HEK293 (cell line): Measurements from ENCODE around the gene TRAF5.

Experiments used
- CTCF ChIA-PET: fragments of 350-600 bp; formaldehyde crosslinking; extraction: SDS; loops from one replicate; lab custom pipeline; 2021; ENCODE audit warnings: antibody characterized with exemption; lab: Yijun Ruan, JAX
- POLR2A ChIA-PET: fragments of 300-600 bp; formaldehyde crosslinking; extraction: SDS; loops from one replicate; lab custom pipeline; 2020; ENCODE audit warnings: antibody characterized with exemption, inconsistent platforms; lab: Yijun Ruan, JAX
- H3K27ac ChIP-seq: fragments of 200-500 bp; sonication (Bioruptor generic); 2 replicates; pipeline ENCODE4 v1.5.1; 2014; ENCODE audit warnings: low read depth, low read length, control low read depth, inconsistent platforms; ENCODE audit errors: extremely low read depth
- H3K36me3 ChIP-seq, 2 experiments: fragments of 200-500 bp in 1 of 2; sonication (Bioruptor generic) in 1 of 2; 1 replicate in 1 of 2; 2 replicates in 1 of 2; pipeline ENCODE4 v1.5.1; 2014 to 2017; ENCODE audit warnings: inconsistent platforms in 2 of 2, low read length in 2 of 2; ENCODE audit not compliant: control insufficient read depth in 2 of 2, insufficient read depth in 1 of 2
- H3K4me1 ChIP-seq: fragments of 200-500 bp; sonication (Bioruptor generic); 2 replicates; pipeline ENCODE4 v1.5.1; 2014; ENCODE audit warnings: mild to moderate bottlenecking, low read length, inconsistent platforms; ENCODE audit not compliant: control insufficient read depth, insufficient read depth
- H3K4me3 ChIP-seq: 2 replicates; pipeline ENCODE4 v1.5.1; 2011; ENCODE audit warnings: low read depth, mild to moderate bottlenecking, control low read depth, low read length, moderate library complexity
- H3K9me3 ChIP-seq: fragments of 200-500 bp; sonication (Bioruptor generic); 2 replicates; pipeline ENCODE4 v1.5.1; 2014; ENCODE audit warnings: low read depth, low read length, inconsistent platforms; ENCODE audit not compliant: control insufficient read depth, insufficient read depth
- BCL11A ChIP-seq: fragments of 450-650 bp; formaldehyde crosslinking; IDR thresholded peaks from 2 replicates; pipeline ENCODE4 v1.5.1; 2016; ENCODE audit warnings: low read depth, missing biosample characterization, missing genetic modification characterization
- FEZF1 ChIP-seq: fragments of 450-650 bp; formaldehyde crosslinking; IDR thresholded peaks from 2 replicates; pipeline ENCODE4 v1.5.1; 2016; ENCODE audit warnings: missing biosample characterization, missing genetic modification characterization
- OSR2 ChIP-seq: fragments of 450-650 bp; formaldehyde crosslinking; IDR thresholded peaks from 2 replicates; pipeline ENCODE4 v1.5.1; 2016; ENCODE audit warnings: missing biosample characterization, missing genetic modification characterization
- TRIM28 ChIP-seq: IDR thresholded peaks from 2 replicates; pipeline ENCODE4 v1.6.1; 2011; ENCODE audit warnings: low read length, control low read depth, borderline replicate concordance
- ZBTB17 ChIP-seq: fragments of 450-650 bp; formaldehyde crosslinking; IDR thresholded peaks from 2 replicates; pipeline ENCODE4 v1.5.1; 2016; ENCODE audit warnings: missing biosample characterization, missing genetic modification characterization
- ZBTB20 ChIP-seq: fragments of 450-650 bp; formaldehyde crosslinking; IDR thresholded peaks from 2 replicates; pipeline ENCODE4 v1.5.1; 2016; ENCODE audit warnings: missing biosample characterization, missing genetic modification characterization
- ZBTB7A ChIP-seq: fragments of 450-650 bp; formaldehyde crosslinking; IDR thresholded peaks from 2 replicates; pipeline ENCODE4 v1.5.1; 2016; ENCODE audit warnings: low read depth, missing biosample characterization, missing genetic modification characterization
- ZFP3 ChIP-seq: fragments of 450-650 bp; formaldehyde crosslinking; IDR thresholded peaks from 2 replicates; pipeline ENCODE4 v1.5.1; 2016; ENCODE audit warnings: low read depth, missing biosample characterization, missing genetic modification characterization
- ZFP37 ChIP-seq: fragments of 450-650 bp; formaldehyde crosslinking; IDR thresholded peaks from 2 replicates; pipeline ENCODE4 v1.5.1; 2016; ENCODE audit warnings: missing biosample characterization, missing genetic modification characterization
- ZNF10 ChIP-seq: fragments of 450-650 bp; formaldehyde crosslinking; IDR thresholded peaks from 2 replicates; pipeline ENCODE4 v1.5.1; 2017; ENCODE audit warnings: missing biosample characterization, missing genetic modification characterization
- ZNF112 ChIP-seq: fragments of 450-650 bp; formaldehyde crosslinking; IDR thresholded peaks from 2 replicates; pipeline ENCODE4 v1.5.0; 2017; ENCODE audit warnings: missing biosample characterization, missing genetic modification characterization
- ZNF157 ChIP-seq: fragments of 450-650 bp; formaldehyde crosslinking; IDR thresholded peaks from 2 replicates; pipeline ENCODE4 v1.5.1; 2016; ENCODE audit warnings: missing biosample characterization, missing genetic modification characterization
- ZNF202 ChIP-seq: fragments of 450-650 bp; formaldehyde crosslinking; IDR thresholded peaks from 2 replicates; pipeline ENCODE4 v1.5.1; 2016; ENCODE audit warnings: missing biosample characterization, missing genetic modification characterization, borderline replicate concordance
- ZNF366 ChIP-seq: fragments of 450-650 bp; formaldehyde crosslinking; conservative IDR thresholded peaks from 2 replicates; pipeline ENCODE4 v1.5.1; 2016; ENCODE audit warnings: missing biosample characterization, missing genetic modification characterization
- ZNF416 ChIP-seq: fragments of 450-650 bp; formaldehyde crosslinking; IDR thresholded peaks from 2 replicates; pipeline ENCODE4 v1.5.1; 2016; ENCODE audit warnings: missing biosample characterization, missing genetic modification characterization
- ZNF473 ChIP-seq: fragments of 450-650 bp; formaldehyde crosslinking; IDR thresholded peaks from 2 replicates; pipeline ENCODE4 v1.5.1; 2017; ENCODE audit warnings: missing biosample characterization, missing genetic modification characterization
- ZNF510 ChIP-seq: fragments of 450-650 bp; formaldehyde crosslinking; IDR thresholded peaks from 2 replicates; pipeline ENCODE4 v1.5.1; 2018; ENCODE audit warnings: mild to moderate bottlenecking, missing genetic modification characterization, missing biosample characterization; ENCODE audit not compliant: insufficient replicate concordance
- ZNF530 ChIP-seq: fragments of 450-650 bp; formaldehyde crosslinking; IDR thresholded peaks from 2 replicates; pipeline ENCODE4 v1.5.1; 2016; ENCODE audit warnings: low read depth, missing biosample characterization, missing genetic modification characterization
- ZNF548 ChIP-seq: fragments of 450-650 bp; formaldehyde crosslinking; IDR thresholded peaks from 2 replicates; pipeline ENCODE4 v1.5.1; 2016; ENCODE audit warnings: missing biosample characterization, missing genetic modification characterization
- ZNF670 ChIP-seq: fragments of 450-650 bp; formaldehyde crosslinking; IDR thresholded peaks from 2 replicates; pipeline ENCODE4 v1.5.1; 2016; ENCODE audit warnings: missing biosample characterization, missing genetic modification characterization, low read depth
- TF ChIP-seq, protein P1 (sequence below): fragments of 450-650 bp; formaldehyde crosslinking; IDR thresholded peaks from 2 replicates; pipeline ENCODE4 v1.5.1; 2016; ENCODE audit warnings: missing biosample characterization, missing genetic modification characterization
- TF ChIP-seq, protein P2 (sequence below): fragments of 450-650 bp; IDR thresholded peaks from 2 replicates; pipeline ENCODE4 v1.5.1; 2018; ENCODE audit warnings: missing biosample characterization, mild to moderate bottlenecking, missing genetic modification characterization
- TF ChIP-seq, protein P3 (sequence below): fragments of 450-650 bp; formaldehyde crosslinking; IDR thresholded peaks from 2 replicates; pipeline ENCODE4 v1.5.1; 2016; ENCODE audit warnings: missing biosample characterization, missing genetic modification characterization
- TF ChIP-seq, protein P4 (sequence below): fragments of 450-650 bp; formaldehyde crosslinking; IDR thresholded peaks from 2 replicates; pipeline ENCODE4 v1.5.1; 2016; ENCODE audit warnings: missing biosample characterization, missing genetic modification characterization
- TF ChIP-seq, protein P5 (sequence below): fragments of 450-650 bp; formaldehyde crosslinking; IDR thresholded peaks from 2 replicates; pipeline ENCODE4 v1.5.1; 2016; ENCODE audit warnings: missing biosample characterization, missing genetic modification characterization

Gene TRAF5

DNA sequence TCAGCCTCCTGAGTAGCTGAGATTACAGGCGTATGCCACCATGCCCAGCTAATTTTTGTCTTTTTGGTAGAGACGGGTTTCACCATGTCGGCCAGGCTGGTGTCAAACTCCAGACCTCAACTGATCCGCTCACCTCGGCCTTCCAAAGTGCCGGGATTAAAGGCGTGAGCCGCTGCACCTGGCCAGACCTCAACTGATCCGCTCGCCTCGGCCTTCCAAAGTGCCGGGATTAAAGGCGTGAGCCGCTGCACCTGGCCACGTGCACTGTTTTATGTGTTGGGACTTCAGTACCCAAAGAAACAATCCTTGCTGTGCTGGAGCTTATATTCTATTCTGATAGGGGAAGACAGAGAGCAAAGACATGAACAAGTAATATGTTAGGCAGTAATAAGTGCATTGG is 10.1 kb downstream of the TRAF5 start:
- Histone ChIP-seq H3K4me1 (peaks cover 6% of the 10 kb centered on the region), H3K4me3 (no peak overlapping the region), H3K9me3 (no peaks in the 10 kb centered on the region), H3K36me3 (no peaks in the 10 kb centered on the region), H3K27ac (no peak overlapping the region)
- ChIA-PET CTCF (interaction anchor here (0.6 to 1.7 kb wide), 3 partner anchors 13 to 1067 kb away, joined by 3 to 5 read pairs (median 3); no protein-coding TSS in a partner anchor), POLR2A (interaction anchor here (0.7 kb wide), 1 partner anchor 46 kb away, joined by 3 read pairs; no protein-coding TSS in a partner anchor)
- TF ChIP-seq, protein P1, sequence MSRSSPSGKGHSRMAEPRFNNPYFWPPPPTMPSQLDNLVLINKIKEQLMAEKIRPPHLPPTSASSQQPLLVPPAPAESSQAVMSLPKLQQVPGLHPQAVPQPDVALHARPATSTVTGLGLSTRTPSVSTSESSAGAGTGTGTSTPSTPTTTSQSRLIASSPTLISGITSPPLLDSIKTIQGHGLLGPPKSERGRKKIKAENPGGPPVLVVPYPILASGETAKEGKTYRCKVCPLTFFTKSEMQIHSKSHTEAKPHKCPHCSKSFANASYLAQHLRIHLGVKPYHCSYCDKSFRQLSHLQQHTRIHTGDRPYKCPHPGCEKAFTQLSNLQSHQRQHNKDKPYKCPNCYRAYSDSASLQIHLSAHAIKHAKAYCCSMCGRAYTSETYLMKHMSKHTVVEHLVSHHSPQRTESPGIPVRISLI = no peak
- no peak for TF ChIP-seq ZNF530 (tag by site-specific recombination)
- TF ChIP-seq ZNF112 (tag by site-specific recombination) = no peak
- no peak for TF ChIP-seq TRIM28
- TF ChIP-seq ZFP37 (tag by site-specific recombination) = no peak
- no peak for TF ChIP-seq ZNF416 (tag by site-specific recombination)
- no peak for TF ChIP-seq ZNF510 (tag by site-specific recombination)
- no peak for TF ChIP-seq ZBTB20
- TF ChIP-seq ZNF548 (tag by site-specific recombination) = no peak
- TF ChIP-seq BCL11A (tag by site-specific recombination) = no peak
- TF ChIP-seq ZNF473 (tag by site-specific recombination) = no peak
- TF ChIP-seq, protein P2, sequence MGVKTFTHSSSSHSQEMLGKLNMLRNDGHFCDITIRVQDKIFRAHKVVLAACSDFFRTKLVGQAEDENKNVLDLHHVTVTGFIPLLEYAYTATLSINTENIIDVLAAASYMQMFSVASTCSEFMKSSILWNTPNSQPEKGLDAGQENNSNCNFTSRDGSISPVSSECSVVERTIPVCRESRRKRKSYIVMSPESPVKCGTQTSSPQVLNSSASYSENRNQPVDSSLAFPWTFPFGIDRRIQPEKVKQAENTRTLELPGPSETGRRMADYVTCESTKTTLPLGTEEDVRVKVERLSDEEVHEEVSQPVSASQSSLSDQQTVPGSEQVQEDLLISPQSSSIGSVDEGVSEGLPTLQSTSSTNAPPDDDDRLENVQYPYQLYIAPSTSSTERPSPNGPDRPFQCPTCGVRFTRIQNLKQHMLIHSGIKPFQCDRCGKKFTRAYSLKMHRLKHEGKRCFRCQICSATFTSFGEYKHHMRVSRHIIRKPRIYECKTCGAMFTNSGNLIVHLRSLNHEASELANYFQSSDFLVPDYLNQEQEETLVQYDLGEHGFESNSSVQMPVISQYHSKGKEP (tag by site-specific recombination) = no peak
- TF ChIP-seq ZBTB7A (tag by site-specific recombination) = no peak
- TF ChIP-seq ZNF157 = no peak
- TF ChIP-seq, protein P3, sequence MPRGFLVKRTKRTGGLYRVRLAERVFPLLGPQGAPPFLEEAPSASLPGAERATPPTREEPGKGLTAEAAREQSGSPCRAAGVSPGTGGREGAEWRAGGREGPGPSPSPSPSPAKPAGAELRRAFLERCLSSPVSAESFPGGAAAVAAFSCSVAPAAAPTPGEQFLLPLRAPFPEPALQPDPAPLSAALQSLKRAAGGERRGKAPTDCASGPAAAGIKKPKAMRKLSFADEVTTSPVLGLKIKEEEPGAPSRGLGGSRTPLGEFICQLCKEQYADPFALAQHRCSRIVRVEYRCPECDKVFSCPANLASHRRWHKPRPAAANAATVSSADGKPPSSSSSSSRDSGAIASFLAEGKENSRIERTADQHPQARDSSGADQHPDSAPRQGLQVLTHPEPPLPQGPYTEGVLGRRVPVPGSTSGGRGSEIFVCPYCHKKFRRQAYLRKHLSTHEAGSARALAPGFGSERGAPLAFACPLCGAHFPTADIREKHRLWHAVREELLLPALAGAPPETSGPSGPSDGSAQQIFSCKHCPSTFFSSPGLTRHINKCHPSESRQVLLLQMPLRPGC = no peak
- TF ChIP-seq, protein P4, sequence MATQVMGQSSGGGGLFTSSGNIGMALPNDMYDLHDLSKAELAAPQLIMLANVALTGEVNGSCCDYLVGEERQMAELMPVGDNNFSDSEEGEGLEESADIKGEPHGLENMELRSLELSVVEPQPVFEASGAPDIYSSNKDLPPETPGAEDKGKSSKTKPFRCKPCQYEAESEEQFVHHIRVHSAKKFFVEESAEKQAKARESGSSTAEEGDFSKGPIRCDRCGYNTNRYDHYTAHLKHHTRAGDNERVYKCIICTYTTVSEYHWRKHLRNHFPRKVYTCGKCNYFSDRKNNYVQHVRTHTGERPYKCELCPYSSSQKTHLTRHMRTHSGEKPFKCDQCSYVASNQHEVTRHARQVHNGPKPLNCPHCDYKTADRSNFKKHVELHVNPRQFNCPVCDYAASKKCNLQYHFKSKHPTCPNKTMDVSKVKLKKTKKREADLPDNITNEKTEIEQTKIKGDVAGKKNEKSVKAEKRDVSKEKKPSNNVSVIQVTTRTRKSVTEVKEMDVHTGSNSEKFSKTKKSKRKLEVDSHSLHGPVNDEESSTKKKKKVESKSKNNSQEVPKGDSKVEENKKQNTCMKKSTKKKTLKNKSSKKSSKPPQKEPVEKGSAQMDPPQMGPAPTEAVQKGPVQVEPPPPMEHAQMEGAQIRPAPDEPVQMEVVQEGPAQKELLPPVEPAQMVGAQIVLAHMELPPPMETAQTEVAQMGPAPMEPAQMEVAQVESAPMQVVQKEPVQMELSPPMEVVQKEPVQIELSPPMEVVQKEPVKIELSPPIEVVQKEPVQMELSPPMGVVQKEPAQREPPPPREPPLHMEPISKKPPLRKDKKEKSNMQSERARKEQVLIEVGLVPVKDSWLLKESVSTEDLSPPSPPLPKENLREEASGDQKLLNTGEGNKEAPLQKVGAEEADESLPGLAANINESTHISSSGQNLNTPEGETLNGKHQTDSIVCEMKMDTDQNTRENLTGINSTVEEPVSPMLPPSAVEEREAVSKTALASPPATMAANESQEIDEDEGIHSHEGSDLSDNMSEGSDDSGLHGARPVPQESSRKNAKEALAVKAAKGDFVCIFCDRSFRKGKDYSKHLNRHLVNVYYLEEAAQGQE = no peak
- no peak for TF ChIP-seq ZNF202

DNA sequence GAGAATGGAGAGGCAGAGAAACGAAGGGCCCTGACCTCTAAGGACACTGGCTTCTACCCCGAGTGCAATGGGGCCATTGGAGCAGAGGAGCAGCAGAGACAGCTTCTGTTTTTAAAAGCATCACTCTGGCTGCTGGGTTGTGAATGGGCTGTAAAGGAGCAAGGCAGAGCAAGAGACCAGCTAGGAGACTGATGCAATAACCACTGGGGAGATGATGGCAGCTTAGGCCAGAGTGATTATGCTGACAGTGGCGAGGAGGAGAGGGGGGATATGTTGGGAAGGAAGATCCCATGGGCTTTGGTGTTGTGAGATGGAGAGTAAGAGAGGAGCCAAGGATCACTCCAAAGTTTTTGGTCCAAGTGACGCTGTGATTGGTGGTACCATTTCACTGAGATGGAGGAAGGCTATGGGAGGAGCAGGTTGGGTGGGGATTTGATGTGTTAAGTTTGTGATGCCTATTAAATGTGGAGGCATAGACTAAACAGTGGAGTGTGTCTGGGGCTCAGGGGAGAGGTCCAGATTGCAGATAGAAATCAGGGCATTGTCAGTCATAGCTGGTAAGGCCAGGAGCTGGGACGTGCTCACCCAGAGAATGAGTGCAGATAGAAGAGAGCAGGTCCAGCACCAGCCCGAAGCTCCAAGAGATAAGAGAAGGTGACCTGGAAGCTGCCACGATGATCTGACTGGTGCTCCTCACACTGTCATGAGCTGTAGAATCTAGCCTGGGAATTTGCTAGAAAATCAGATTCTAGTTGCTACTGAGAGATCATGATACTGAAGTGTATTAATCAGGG is 11.0 kb downstream of the TRAF5 start:
- Histone ChIP-seq H3K36me3 (no peaks in the 10 kb centered on the region), H3K4me1 (no peaks in the 10 kb centered on the region), H3K9me3 (no peaks in the 10 kb centered on the region), H3K4me3 (no peak overlapping the region), H3K27ac (no peak overlapping the region)
- POLR2A ChIA-PET = no interaction called here
- CTCF ChIA-PET = interaction anchor here (1.7 to 1.9 kb wide), 3 partner anchors 14 kb away, joined by 5 to 10 read pairs (median 8); no protein-coding TSS in a partner anchor
- TF ChIP-seq ZNF670 (tag by site-specific recombination) (no peak), ZFP3 (tag by site-specific recombination) (no peak), ZNF366 (no peak), FEZF1 (tag by site-specific recombination) (peak; percentile 91), ZNF10 (tag by site-specific recombination) (no peak), ZBTB17 (tag by site-specific recombination) (0 out of 2 replicates have a peak, but pooled peaks have one; percentile 28), OSR2 (tag by site-specific recombination) (no peak)
- TF ChIP-seq, protein P1 = no peak
- TF ChIP-seq, protein P5, sequence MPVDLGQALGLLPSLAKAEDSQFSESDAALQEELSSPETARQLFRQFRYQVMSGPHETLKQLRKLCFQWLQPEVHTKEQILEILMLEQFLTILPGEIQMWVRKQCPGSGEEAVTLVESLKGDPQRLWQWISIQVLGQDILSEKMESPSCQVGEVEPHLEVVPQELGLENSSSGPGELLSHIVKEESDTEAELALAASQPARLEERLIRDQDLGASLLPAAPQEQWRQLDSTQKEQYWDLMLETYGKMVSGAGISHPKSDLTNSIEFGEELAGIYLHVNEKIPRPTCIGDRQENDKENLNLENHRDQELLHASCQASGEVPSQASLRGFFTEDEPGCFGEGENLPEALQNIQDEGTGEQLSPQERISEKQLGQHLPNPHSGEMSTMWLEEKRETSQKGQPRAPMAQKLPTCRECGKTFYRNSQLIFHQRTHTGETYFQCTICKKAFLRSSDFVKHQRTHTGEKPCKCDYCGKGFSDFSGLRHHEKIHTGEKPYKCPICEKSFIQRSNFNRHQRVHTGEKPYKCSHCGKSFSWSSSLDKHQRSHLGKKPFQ = no peak
